PC-9 (cell line): ENCODE data around the gene SLC7A10. TPM values are rescaled to one million over a fixed set of nuclear protein-coding genes. Genes with fewer than 3 reads are reported as not detected.

ENCODE experiments used
- BruUV-seq: library from RNA; stranded (reverse); fragments of 400-500 nt; replicated peaks from 2 replicates; lab custom pipeline; 2021; lab: Mats Ljungman, UMichigan
- CTCF ChIA-PET: fragments of 300-600 bp; sonication (Branson Sonifier 250); formaldehyde crosslinking; loops from one replicate; lab custom pipeline; 2022; ENCODE audit warnings: antibody characterized with exemption; lab: Charles Lee
- POLR2A ChIA-PET: fragments of 300-600 bp; sonication (Branson Sonifier 250); formaldehyde crosslinking; loops from one replicate; lab custom pipeline; 2022; ENCODE audit warnings: antibody characterized with exemption; ENCODE audit not compliant: unreplicated experiment; lab: Charles Lee
- DNase-seq, 2 experiments: peaks; one replicate each; pipeline versions ENCODE4 v3.0.0 to v3.0.0-alpha.2; 2015 to 2022; ENCODE audit warnings: mixed read lengths in 1 of 2
- H2AFZ ChIP-seq: fragments of 200-600 bp; sonication (generic); 2 replicates; pipeline ENCODE4 v1.8.1; 2017; ENCODE audit warnings: antibody characterized with exemption
- H3F3A ChIP-seq: fragments of 200-600 bp; sonication (generic); 2 replicates; pipeline ENCODE4 v1.8.1; 2017; ENCODE audit warnings: antibody characterized with exemption, mild to moderate bottlenecking, low read depth; ENCODE audit not compliant: insufficient read depth
- H3K27ac ChIP-seq: fragments of 200-600 bp; sonication (generic); 2 replicates; pipeline ENCODE4 v1.6.1; 2016; ENCODE audit warnings: mixed run types
- H3K27me3 ChIP-seq: fragments of 200-600 bp; sonication (generic); 2 replicates; pipeline ENCODE4 v1.6.1; 2016; ENCODE audit warnings: low read depth, mixed run types; ENCODE audit not compliant: insufficient read depth
- H3K36me3 ChIP-seq: fragments of 200-600 bp; sonication (generic); 2 replicates; pipeline ENCODE4 v1.6.1; 2016; ENCODE audit warnings: low read depth, mixed run types
- H3K4me1 ChIP-seq: fragments of 200-600 bp; sonication (generic); replicated peaks from 2 replicates; pipeline ENCODE4 v1.6.1; 2016; ENCODE audit warnings: mixed run types; ENCODE audit not compliant: insufficient read depth
- H3K4me2 ChIP-seq: fragments of 200-600 bp; sonication (generic); 2 replicates; pipeline ENCODE4 v1.6.1; 2017; ENCODE audit warnings: mixed run types
- H3K4me3 ChIP-seq: fragments of 200-600 bp; sonication (generic); 2 replicates; pipeline ENCODE4 v1.6.1; 2016; ENCODE audit warnings: mixed run types
- H3K79me2 ChIP-seq: fragments of 200-600 bp; sonication (generic); 2 replicates; pipeline ENCODE4 v1.6.1; 2017; ENCODE audit warnings: low read depth, mixed run types
- H3K9me2 ChIP-seq: fragments of 200-600 bp; sonication (generic); 2 replicates; pipeline ENCODE4 v1.8.1; 2017; ENCODE audit warnings: mild to moderate bottlenecking; ENCODE audit not compliant: insufficient read depth
- H3K9me3 ChIP-seq: fragments of 200-600 bp; sonication (generic); 2 replicates; pipeline ENCODE4 v1.8.1; 2016; ENCODE audit warnings: low read depth; ENCODE audit not compliant: insufficient read depth
- H4K20me1 ChIP-seq: fragments of 200-600 bp; sonication (generic); 2 replicates; pipeline ENCODE4 v1.8.1; 2017; ENCODE audit not compliant: insufficient read depth
- EZH2 ChIP-seq: fragments of 200-600 bp; sonication (generic); IDR thresholded peaks from 2 replicates; pipeline ENCODE4 v1.8.0; 2017; ENCODE audit warnings: antibody characterized with exemption, low read depth
- intact Hi-C: fragments of 100-400 bp; cut with micrococcal nuclease; formaldehyde crosslinking; loops from one replicate; pipeline ENCODE4 v1.10.0; 2022; ENCODE audit not compliant: unreplicated experiment
- total RNA-seq: library from RNA; stranded (reverse); gene quantifications from 2 replicates; pipeline ENCODE4 v1.2.3, GENCODE V29; 2021
- TF ChIP-seq, protein P1 (sequence below): fragments of 200-600 bp; sonication (generic); conservative IDR thresholded peaks from 2 replicates; pipeline ENCODE4 v1.6.1; 2017; ENCODE audit warnings: mixed run types, antibody characterized with exemption, mild to moderate bottlenecking, moderate library complexity

Gene SLC7A10
- total RNA-seq, 1 experiment from 2014 or later, result not detected

DNA sequence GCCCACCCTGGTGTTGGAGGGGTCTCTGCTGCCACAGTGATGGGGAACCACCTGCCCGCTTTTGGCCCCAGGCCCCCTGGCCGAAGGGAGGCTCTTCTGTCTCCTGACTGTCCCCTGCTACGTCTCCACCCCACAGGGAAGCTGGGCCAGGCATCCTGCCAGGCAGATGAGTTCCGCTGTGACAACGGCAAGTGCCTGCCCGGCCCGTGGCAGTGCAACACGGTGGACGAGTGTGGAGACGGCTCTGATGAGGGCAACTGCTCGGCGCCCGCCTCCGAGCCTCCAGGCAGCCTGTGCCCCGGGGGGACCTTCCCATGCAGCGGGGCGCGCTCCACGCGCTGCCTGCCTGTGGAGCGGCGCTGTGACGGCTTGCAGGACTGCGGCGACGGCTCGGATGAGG, 20.5 kb downstream of the SLC7A10 start:
- Histone ChIP-seq H3K9me2 (no peaks in the 10 kb centered on the region), H3K27ac (no peak overlapping the region), H3K36me3 (no peaks in the 10 kb centered on the region), H3K4me2 (no peak overlapping the region), H3K4me3 (no peak overlapping the region), H3F3A (no peaks in the 10 kb centered on the region), H3K9me3 (no peaks in the 10 kb centered on the region), H2AFZ (no peak overlapping the region), H3K27me3 (no peaks in the 10 kb centered on the region), H3K79me2 (no peaks in the 10 kb centered on the region), H4K20me1 (no peaks in the 10 kb centered on the region), H3K4me1 (no peaks in the 10 kb centered on the region)
- TF ChIP-seq, protein P1, sequence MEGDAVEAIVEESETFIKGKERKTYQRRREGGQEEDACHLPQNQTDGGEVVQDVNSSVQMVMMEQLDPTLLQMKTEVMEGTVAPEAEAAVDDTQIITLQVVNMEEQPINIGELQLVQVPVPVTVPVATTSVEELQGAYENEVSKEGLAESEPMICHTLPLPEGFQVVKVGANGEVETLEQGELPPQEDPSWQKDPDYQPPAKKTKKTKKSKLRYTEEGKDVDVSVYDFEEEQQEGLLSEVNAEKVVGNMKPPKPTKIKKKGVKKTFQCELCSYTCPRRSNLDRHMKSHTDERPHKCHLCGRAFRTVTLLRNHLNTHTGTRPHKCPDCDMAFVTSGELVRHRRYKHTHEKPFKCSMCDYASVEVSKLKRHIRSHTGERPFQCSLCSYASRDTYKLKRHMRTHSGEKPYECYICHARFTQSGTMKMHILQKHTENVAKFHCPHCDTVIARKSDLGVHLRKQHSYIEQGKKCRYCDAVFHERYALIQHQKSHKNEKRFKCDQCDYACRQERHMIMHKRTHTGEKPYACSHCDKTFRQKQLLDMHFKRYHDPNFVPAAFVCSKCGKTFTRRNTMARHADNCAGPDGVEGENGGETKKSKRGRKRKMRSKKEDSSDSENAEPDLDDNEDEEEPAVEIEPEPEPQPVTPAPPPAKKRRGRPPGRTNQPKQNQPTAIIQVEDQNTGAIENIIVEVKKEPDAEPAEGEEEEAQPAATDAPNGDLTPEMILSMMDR, result no peak
- no peak for TF ChIP-seq EZH2
- ChIA-PET CTCF (no interaction called here), POLR2A (no interaction called here)
- BruUV-seq, result no TSS peak
- intact Hi-C loops, result no loop called here
- DNase-seq, result no peak

GRCh38 chr19:33204136-33204973, 21.3 kb downstream of the SLC7A10 start:
- H4K20me1 ChIP-seq, result no peaks in the 10 kb centered on the region
- no peak overlapping the region for H3K4me2 ChIP-seq
- CTCF ChIA-PET, result no interaction called here
- no peaks in the 10 kb centered on the region for H3F3A ChIP-seq
- no peaks in the 10 kb centered on the region for H3K9me2 ChIP-seq
- H3K79me2 ChIP-seq, result no peaks in the 10 kb centered on the region
- intact Hi-C loops, result no loop called here
- no peaks in the 10 kb centered on the region for H3K9me3 ChIP-seq
- BruUV-seq, result no TSS peak
- no peak for TF ChIP-seq EZH2
- TF ChIP-seq, protein P1, result no peak
- no peak overlapping the region for H2AFZ ChIP-seq
- no peak overlapping the region for H3K4me3 ChIP-seq
- H3K27me3 ChIP-seq, result no peaks in the 10 kb centered on the region
- no peaks in the 10 kb centered on the region for H3K4me1 ChIP-seq
- DNase-seq, result no peak
- no peak overlapping the region for H3K27ac ChIP-seq
- POLR2A ChIA-PET, result no interaction called here
- no peaks in the 10 kb centered on the region for H3K36me3 ChIP-seq

DNA sequence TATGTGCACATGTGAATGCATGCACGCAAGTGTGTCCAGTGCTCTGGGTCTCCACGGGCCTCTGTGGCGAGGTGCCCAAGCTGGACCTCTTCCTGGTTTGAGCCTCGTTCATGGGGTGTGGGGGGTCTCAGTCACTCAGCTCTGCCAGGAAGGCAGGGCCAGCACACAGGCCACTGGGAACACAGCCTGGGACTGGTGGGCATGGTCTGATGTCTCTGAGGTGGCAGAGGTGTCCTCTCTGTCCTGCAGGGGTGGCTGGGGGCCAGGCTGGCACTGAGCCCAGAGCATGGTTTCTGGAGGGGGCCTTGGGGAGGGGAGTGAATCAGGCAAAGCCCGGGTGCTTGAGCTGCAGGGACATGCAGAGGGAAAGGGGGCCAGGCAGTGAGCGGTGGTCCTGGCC, 22.1 kb downstream of the SLC7A10 start:
- Histone ChIP-seq H4K20me1 (no peaks in the 10 kb centered on the region), H3K4me2 (no peak overlapping the region), H3K36me3 (no peaks in the 10 kb centered on the region), H2AFZ (no peak overlapping the region), H3K27me3 (no peaks in the 10 kb centered on the region), H3K9me3 (no peaks in the 10 kb centered on the region), H3K4me3 (no peak overlapping the region), H3K79me2 (no peaks in the 10 kb centered on the region), H3K4me1 (no peaks in the 10 kb centered on the region), H3F3A (no peaks in the 10 kb centered on the region), H3K27ac (no peak overlapping the region), H3K9me2 (no peaks in the 10 kb centered on the region)
- intact Hi-C loops, result no loop called here
- POLR2A ChIA-PET, result no interaction called here
- TF ChIP-seq EZH2, result no peak
- TF ChIP-seq, protein P1, result no peak
- DNase-seq, result no peak
- no TSS peak for BruUV-seq
- CTCF ChIA-PET, result no interaction called here
